ENCODE results near the gene SLC38A6.

DNA sequence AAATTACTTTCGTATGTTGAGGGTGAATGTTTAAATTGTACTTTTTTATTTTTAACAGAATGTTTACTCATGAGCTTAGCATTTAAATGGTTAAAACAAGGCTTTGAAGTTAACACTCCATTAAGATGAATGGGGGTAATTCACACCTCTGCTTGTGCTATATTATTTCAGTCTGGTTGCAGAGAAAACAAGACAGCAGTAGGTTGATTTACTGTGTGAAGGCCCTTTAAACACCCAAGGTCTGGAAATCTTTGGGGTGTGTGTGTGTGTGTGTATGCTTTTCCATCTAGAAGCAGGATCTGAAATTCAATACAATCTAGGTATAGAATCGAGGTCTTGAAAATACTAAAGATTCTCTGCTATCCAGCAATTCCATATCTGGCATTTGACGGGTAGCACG lies 83.8 kb downstream of the SLC38A6 start:
- TF ChIP-seq, protein P1, sequence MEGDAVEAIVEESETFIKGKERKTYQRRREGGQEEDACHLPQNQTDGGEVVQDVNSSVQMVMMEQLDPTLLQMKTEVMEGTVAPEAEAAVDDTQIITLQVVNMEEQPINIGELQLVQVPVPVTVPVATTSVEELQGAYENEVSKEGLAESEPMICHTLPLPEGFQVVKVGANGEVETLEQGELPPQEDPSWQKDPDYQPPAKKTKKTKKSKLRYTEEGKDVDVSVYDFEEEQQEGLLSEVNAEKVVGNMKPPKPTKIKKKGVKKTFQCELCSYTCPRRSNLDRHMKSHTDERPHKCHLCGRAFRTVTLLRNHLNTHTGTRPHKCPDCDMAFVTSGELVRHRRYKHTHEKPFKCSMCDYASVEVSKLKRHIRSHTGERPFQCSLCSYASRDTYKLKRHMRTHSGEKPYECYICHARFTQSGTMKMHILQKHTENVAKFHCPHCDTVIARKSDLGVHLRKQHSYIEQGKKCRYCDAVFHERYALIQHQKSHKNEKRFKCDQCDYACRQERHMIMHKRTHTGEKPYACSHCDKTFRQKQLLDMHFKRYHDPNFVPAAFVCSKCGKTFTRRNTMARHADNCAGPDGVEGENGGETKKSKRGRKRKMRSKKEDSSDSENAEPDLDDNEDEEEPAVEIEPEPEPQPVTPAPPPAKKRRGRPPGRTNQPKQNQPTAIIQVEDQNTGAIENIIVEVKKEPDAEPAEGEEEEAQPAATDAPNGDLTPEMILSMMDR (IDR thresholded peaks at IDR 0.05; ENCODE audit: low read depth, low read length): no peak
- TF ChIP-seq EZH2phosphoT487 (IDR thresholded peaks at IDR 0.05; ENCODE audit: low read depth): no peak
